ENCODE results near the gene CLTC.

Gene CLTC

DNA sequence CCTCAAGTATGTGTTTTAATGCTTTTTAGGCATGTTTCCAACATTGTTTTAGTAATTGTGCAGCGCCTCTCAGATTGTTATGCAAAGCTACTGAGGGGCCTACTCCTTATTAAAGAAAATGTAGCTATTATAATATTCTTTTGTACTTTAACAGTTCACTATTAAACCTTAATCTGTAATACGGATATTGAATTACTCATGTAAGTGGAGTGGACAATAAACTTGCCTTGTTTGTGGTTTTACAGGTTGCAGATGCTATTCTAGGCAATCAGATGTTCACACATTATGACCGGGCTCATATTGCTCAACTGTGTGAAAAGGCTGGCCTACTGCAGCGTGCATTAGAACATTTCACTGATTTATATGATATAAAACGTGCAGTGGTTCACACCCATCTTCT lies 46.5 kb downstream of the CLTC start:
- H3K4me3 ChIP-seq (ENCODE audit: low read depth, low read length), result no peak overlapping the region
- TF ChIP-seq CTCF (IDR thresholded peaks at IDR 0.05; ENCODE audit: borderline replicate concordance, insufficient read depth, low read depth, low read length), result no peak

GRCh38 chr17:59668816-59669215 lies 49.1 kb downstream of the CLTC start:
- TF ChIP-seq CTCF (IDR thresholded peaks at IDR 0.05; ENCODE audit: borderline replicate concordance, insufficient read depth, low read depth, low read length), result no peak
- H3K4me3 ChIP-seq (ENCODE audit: low read depth, low read length), result no peak overlapping the region

DNA sequence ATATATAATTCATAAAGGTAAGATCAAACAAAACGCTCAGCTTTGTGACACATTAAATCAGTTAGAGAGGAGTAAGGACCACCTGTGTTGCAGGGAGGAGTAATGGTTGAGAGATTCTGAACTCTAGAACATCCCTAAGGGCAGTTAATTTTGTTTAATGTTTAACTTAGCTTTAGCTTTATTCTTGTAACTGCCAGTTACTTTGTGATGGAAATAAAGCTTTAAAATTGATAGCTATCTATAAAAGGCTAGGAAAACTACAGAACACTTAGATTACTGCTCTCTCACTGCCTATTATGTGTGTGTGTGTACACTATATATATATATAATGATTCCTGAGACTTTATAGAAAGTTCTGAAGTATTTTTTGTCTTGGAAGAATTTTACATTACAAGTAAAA lies 49.7 kb downstream of the CLTC start:
- no peak for TF ChIP-seq CTCF (IDR thresholded peaks at IDR 0.05; ENCODE audit: borderline replicate concordance, insufficient read depth, low read depth, low read length)
- H3K4me3 ChIP-seq (ENCODE audit: low read depth, low read length), result no peak overlapping the region

DNA sequence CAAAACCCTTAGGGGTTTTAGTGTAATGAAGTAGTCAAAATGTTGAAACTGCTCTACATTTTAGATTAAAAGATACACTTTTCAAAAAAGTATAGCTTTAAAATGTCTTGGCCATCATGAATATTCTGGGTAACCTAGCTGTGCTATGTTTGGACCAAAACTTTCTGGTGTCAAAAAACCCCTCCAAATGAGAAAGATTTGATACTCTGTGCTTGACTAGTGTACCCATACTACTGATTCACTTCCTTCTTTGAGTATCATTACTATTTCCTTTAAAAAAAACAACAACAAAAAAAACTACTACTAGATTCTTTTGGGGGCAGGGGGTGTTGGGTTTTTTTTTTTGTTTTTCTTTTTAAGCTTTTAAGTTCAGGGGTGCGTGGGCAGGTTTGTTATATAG lies 50.2 kb downstream of the CLTC start:
- no peak for TF ChIP-seq CTCF (IDR thresholded peaks at IDR 0.05; ENCODE audit: borderline replicate concordance, insufficient read depth, low read depth, low read length)
- no peak overlapping the region for H3K4me3 ChIP-seq (ENCODE audit: low read depth, low read length)

GRCh38 chr17:59671386-59671785 lies 51.7 kb downstream of the CLTC start:
- H3K4me3 ChIP-seq (ENCODE audit: low read depth, low read length), result no peak overlapping the region
- no peak for TF ChIP-seq CTCF (IDR thresholded peaks at IDR 0.05; ENCODE audit: borderline replicate concordance, insufficient read depth, low read depth, low read length)

DNA sequence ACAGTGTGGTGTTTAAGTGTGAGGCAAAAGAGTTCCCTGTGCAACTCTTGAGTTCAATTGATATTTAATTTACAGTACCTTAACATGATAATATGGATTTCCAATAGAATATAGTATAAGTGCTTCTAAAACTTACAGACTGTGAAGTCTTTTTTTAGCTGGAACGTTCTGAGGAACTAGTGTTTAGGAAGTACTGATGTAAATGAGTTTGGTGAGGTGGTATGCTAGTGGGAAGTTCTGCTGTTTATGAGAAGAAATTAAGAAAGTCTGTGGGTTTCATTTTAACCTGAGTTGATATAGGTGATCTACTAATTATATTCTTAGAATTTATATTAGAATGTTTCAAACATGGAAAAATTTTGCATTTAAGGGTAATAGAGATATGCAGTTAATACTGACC lies 55.5 kb downstream of the CLTC start:
- no peak for TF ChIP-seq CTCF (IDR thresholded peaks at IDR 0.05; ENCODE audit: borderline replicate concordance, insufficient read depth, low read depth, low read length)
- H3K4me3 ChIP-seq (ENCODE audit: low read depth, low read length), result no peak overlapping the region

GRCh38 chr17:59676716-59677115 lies 57.0 kb downstream of the CLTC start:
- no peak overlapping the region for H3K4me3 ChIP-seq (ENCODE audit: low read depth, low read length)
- no peak for TF ChIP-seq CTCF (IDR thresholded peaks at IDR 0.05; ENCODE audit: borderline replicate concordance, insufficient read depth, low read depth, low read length)
